GM18499 (cell line): ENCODE measurements around the gene COG5.
"Not testable (repeated sequence)": the region's sequence is repeated elsewhere in the genome, so short reads cannot be mapped to it uniquely, and the experiment has no call there.

Source experiments
- ATAC-seq: cut with Tn5 transposase; IDR thresholded peaks from one replicate; pipeline ENCODE4 v1.9.1; 2021; ENCODE audit warnings: moderate number of reproducible peaks; ENCODE audit not compliant: insufficient read depth, unreplicated experiment

Gene COG5

GRCh38 chr7:107294182-107294581 lies 269.5 kb downstream of the COG5 start:
- no peak for ATAC-seq

GRCh38 chr7:107292591-107292990 lies 271.1 kb downstream of the COG5 start:
- ATAC-seq, result no peak

- ATAC-seq, result no peak
These were observed 272.3 kb downstream of the COG5 start for GRCh38 chr7:107291434-107291833.

- ATAC-seq, result no peak
These were observed 276.7 kb downstream of the COG5 start for GRCh38 chr7:107286751-107287621.

GRCh38 chr7:107284911-107285479 lies 278.7 kb downstream of the COG5 start:
- no peak for ATAC-seq

GRCh38 chr7:107277331-107277730 lies 286.4 kb downstream of the COG5 start:
- no peak for ATAC-seq

- ATAC-seq, result no peak
These were observed 287.4 kb downstream of the COG5 start for GRCh38 chr7:107276220-107276827.

- ATAC-seq, result no peak
These were observed 289.2 kb downstream of the COG5 start for GRCh38 chr7:107274506-107274905.

GRCh38 chr7:107269790-107270189 lies 293.9 kb downstream of the COG5 start:
- no peak for ATAC-seq

- no peak for ATAC-seq
These were observed 295.1 kb downstream of the COG5 start for GRCh38 chr7:107268594-107268993.

GRCh38 chr7:107267138-107267537 lies 296.6 kb downstream of the COG5 start:
- ATAC-seq, result no peak

GRCh38 chr7:107264723-107265122 lies 299.0 kb downstream of the COG5 start:
- ATAC-seq, result no peak

GRCh38 chr7:107262857-107263256 lies 300.9 kb downstream of the COG5 start:
- ATAC-seq, result no peak

- no peak for ATAC-seq
These were observed 305.0 kb downstream of the COG5 start for GRCh38 chr7:107258737-107259136.

GRCh38 chr7:107255602-107256001 lies 308.1 kb downstream of the COG5 start:
- no peak for ATAC-seq

GRCh38 chr7:107254398-107254985 lies 309.2 kb downstream of the COG5 start:
- ATAC-seq, result no peak

- no peak for ATAC-seq
These were observed 310.1 kb downstream of the COG5 start for GRCh38 chr7:107253599-107253998.

GRCh38 chr7:107251963-107252362 lies 311.8 kb downstream of the COG5 start:
- ATAC-seq, result no peak

GRCh38 chr7:107248551-107249316 lies 315.0 kb downstream of the COG5 start:
- ATAC-seq, result no peak

- ATAC-seq, result not testable (repeated sequence)
These were observed 316.9 kb downstream of the COG5 start for GRCh38 chr7:107246836-107247235.
